ENCODE data around the gene SS18.

DNA sequence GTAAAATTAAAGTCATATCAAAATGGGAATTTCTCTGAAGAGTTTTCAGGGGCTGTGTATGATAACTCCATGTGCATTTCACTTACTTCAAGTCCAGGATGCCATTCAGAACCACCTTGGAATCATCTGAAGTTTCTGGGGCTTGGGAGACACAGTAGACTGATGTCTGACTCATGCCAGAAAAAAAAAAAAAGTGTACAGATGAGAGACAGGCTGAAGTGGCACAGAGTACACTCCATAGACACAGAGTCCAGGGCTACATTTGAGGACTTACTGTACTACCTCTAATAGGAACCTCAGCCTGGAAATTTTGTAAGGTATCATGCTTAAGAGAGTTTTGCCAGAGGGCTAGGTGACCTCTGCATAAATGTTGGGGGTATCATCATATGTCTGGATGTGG lies 92.0 kb downstream of the SS18 start:
- TF ChIP-seq, protein P1, sequence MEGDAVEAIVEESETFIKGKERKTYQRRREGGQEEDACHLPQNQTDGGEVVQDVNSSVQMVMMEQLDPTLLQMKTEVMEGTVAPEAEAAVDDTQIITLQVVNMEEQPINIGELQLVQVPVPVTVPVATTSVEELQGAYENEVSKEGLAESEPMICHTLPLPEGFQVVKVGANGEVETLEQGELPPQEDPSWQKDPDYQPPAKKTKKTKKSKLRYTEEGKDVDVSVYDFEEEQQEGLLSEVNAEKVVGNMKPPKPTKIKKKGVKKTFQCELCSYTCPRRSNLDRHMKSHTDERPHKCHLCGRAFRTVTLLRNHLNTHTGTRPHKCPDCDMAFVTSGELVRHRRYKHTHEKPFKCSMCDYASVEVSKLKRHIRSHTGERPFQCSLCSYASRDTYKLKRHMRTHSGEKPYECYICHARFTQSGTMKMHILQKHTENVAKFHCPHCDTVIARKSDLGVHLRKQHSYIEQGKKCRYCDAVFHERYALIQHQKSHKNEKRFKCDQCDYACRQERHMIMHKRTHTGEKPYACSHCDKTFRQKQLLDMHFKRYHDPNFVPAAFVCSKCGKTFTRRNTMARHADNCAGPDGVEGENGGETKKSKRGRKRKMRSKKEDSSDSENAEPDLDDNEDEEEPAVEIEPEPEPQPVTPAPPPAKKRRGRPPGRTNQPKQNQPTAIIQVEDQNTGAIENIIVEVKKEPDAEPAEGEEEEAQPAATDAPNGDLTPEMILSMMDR (IDR thresholded peaks at IDR 0.05; ENCODE audit: poor library complexity) = no peak
- TF ChIP-seq EZH2 (IDR thresholded peaks at IDR 0.05; ENCODE audit: borderline replicate concordance) = no peak

Measured in hepatocyte (in vitro differentiated cells).